22Rv1 (cell line): ENCODE data around the gene CCDC170.

Experiments
- H3K27ac ChIP-seq: fragments of 450-650 bp; 2 replicates; pipeline ENCODE4 v1.5.1; 2017
- CTCF ChIP-seq: fragments of 450-650 bp; IDR thresholded peaks from 2 replicates; pipeline ENCODE4 v1.5.1; 2017; ENCODE audit warnings: mild to moderate bottlenecking
- ZFX ChIP-seq: fragments of 450-650 bp; IDR thresholded peaks from 2 replicates; pipeline ENCODE4 v1.6.1; 2017; ENCODE audit warnings: antibody characterized with exemption, borderline replicate concordance

CCDC170 gene

GRCh38 chr6:151481786-151482185 is 12.0 kb upstream of the CCDC170 start:
- H3K27ac ChIP-seq: no peak overlapping the region
- TF ChIP-seq CTCF (no peak), ZFX (no peak)

GRCh38 chr6:151482290-151482689 is 11.5 kb upstream of the CCDC170 start:
- TF ChIP-seq ZFX: no peak
- no peak for TF ChIP-seq CTCF

GRCh38 chr6:151483994-151484393 is 9.8 kb upstream of the CCDC170 start:
- no peak overlapping the region for H3K27ac ChIP-seq
- TF ChIP-seq ZFX: no peak
- no peak for TF ChIP-seq CTCF

More at GRCh38 chr6:151482290-151482689, 11.5 kb upstream of the CCDC170 start:
- no peak overlapping the region for H3K27ac ChIP-seq

GRCh38 chr6:151488226-151488625 is 5.6 kb upstream of the CCDC170 start:
- TF ChIP-seq ZFX (no peak), CTCF (no peak)

GRCh38 chr6:151490996-151491395 is 2.8 kb upstream of the CCDC170 start:
- TF ChIP-seq ZFX (no peak), CTCF (no peak)
- H3K27ac ChIP-seq: no peak overlapping the region

More at GRCh38 chr6:151488226-151488625, 5.6 kb upstream of the CCDC170 start:
- no peak overlapping the region for H3K27ac ChIP-seq

- TF ChIP-seq CTCF (no peak), ZFX (no peak)
- H3K27ac ChIP-seq: peak overlapping the region; percentile 18; the same call in 1 of the 2 replicates
Observed at GRCh38 chr6:151493161-151493803, 535 bp upstream of the CCDC170 start.

GRCh38 chr6:151494235-151494935 is 568 bp downstream of the CCDC170 start:
- no peak for TF ChIP-seq ZFX
- no peak for TF ChIP-seq CTCF
- peak overlapping the region; percentile 18; the same call in 1 of the 2 replicates for H3K27ac ChIP-seq
